GM19467 (cell line): ENCODE data around the gene C11orf68.

Source experiments
- ATAC-seq: cut with Tn5 transposase; IDR thresholded peaks from one replicate; pipeline ENCODE4 v1.9.1; 2021; ENCODE audit warnings: mild to moderate bottlenecking, moderate library complexity; ENCODE audit not compliant: unreplicated experiment

Gene C11orf68

DNA sequence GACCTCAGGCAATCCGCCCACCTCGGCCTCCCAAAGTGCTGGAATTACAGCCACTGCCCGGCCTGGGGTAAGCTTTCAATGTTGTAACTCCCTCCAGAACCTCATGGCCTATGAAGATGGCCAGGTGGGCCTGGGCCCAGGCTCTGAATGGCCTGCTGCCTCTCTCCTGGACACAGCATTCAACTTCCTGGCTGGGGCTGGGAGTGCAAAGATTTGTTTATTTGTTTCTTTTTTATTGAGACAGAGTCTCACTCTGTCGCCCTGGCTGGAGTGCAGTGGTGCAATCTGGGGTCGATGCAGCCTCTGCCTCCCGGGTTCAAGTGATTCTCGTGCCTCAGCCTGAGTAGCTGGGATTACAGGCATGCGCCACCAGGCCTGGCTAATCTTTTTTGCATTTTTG, 25.9 kb upstream of the C11orf68 start:
- no peak for ATAC-seq

- no peak for ATAC-seq
These were observed 25.3 kb upstream of the C11orf68 start for GRCh38 chr11:65944191-65944590.

DNA sequence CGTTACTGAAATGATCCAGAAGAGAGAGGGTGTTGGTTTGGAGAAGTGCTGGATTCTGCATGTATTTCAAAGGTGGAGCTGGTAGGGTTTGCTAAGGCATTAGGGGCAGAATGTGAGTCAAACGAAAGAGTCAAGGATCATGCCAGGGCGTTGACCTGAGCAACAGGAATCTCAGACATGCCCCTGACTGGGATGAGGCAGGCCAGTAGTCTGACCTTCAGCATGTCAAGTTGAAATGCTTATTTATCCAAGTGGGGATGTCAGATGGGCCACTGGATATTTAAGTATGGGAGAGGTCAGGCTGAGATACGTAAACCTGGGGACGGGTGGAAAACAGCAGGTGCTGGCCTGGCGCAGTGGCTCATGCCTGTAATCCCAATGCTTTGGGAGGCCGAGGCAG, 23.7 kb upstream of the C11orf68 start:
- ATAC-seq: no peak

GRCh38 chr11:65941720-65942310, 23.0 kb upstream of the C11orf68 start:
- ATAC-seq: no peak

- ATAC-seq: no peak
These were observed 18.9 kb upstream of the C11orf68 start for GRCh38 chr11:65937766-65938165.

DNA sequence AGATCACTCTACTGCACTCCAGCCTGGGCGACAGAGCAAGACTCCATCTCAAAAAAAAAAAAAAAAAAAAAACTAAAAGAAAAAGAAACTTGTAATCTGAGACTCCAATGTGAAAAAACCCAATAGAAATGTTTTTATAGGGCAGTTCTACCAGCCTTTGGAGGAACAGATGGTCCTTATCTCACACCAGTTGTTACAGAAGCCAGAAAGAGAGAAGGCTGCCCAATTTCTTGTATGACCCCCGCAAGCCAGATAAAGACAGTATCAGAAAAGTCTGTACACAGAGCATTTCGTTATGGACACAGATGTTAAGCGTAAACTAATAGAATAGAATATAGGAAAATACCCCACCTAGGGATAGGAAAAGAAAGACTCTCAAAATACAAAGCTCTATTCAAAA, 15.2 kb upstream of the C11orf68 start:
- ATAC-seq: no peak

DNA sequence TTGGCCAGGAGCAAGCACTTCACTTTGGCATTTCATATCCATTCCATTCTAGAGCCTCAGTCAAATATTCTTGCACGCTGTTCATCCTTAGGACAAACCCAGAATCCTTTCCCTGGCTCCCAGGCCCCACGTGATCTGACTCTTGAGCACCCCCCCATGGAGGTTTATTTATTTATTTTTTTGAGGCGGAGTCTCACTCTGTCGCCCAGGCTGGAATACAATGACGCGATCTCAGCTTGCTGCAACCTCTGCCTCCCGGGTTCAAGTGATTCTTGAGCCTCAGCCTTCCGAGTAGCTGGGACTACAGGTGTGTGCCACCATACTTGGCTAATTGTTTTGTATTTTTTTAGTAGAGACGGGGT, 13.7 kb upstream of the C11orf68 start:
- ATAC-seq: no peak

GRCh38 chr11:65931773-65932557, 13.1 kb upstream of the C11orf68 start:
- ATAC-seq: no peak

DNA sequence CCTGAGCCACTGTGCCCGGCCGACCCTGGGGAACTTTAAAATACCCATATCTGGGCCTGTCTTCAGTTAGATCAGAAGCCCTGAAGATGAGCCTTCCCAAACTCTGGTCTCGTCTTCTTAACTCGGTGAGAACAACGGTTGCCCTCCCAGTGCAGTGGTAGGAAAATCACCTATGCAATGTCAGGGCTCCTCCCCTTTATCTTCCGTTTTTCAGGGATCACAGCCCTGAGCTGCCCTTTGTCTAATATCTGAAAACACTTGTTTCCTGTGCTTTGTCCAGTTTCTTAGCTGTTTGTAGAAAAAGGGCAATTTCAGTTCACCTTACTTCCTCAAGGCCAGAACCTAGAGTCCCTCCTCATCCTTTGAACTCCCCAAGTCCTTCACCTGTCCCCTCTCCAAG, 9.8 kb upstream of the C11orf68 start:
- ATAC-seq: no peak

- ATAC-seq: peak; percentile 61
These were observed 9.1 kb upstream of the C11orf68 start for GRCh38 chr11:65927904-65928397.

DNA sequence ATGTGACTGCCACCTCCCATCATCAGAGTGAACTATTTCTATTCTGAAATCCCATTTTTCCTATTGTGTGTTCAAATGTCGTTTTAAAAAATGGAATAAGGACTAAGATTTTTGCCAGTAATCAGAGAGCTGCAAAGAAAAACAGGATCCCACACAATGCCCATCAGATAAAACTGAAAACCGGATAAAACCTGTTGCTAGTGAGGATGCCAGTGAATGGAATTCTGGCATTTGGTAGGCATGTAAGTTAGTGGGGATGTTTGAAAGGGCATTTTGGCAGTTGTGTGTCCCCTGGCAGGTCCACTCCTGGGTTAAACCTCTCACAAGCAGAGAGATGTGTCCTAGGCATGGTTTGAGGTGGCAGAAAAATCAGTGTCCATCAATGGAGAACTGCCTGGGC, 6.5 kb upstream of the C11orf68 start:
- no peak for ATAC-seq

- ATAC-seq: no peak
These were observed 3.7 kb upstream of the C11orf68 start for GRCh38 chr11:65922565-65922964.

- ATAC-seq: no peak
These were observed 3.0 kb upstream of the C11orf68 start for GRCh38 chr11:65921876-65922275.

GRCh38 chr11:65921033-65921555, 2.2 kb upstream of the C11orf68 start:
- no peak for ATAC-seq

DNA sequence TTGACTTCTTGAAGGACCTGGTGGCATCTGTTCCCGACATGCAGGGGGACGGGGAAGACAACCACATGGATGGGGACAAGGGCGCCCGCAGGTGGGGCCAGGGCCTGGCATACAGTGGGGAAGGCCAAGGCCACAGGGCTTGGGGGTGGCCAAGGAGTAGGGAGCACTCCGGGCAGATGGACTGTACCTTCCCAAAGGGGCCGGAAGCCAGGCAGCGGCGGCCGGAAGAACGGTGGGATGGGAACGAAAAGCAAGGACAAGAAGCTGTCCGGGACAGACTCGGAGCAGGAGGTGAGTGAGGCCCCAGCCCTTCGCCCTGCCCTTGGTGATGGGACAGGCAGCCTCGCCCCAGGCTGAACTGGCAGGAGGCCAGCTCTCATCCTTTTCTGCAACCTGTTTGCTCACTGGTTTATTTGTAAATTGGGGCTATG, 1.5 kb upstream of the C11orf68 start:
- ATAC-seq: no peak

- ATAC-seq: peak; percentile 29
These were observed 910 bp upstream of the C11orf68 start for GRCh38 chr11:65919573-65920371.

DNA sequence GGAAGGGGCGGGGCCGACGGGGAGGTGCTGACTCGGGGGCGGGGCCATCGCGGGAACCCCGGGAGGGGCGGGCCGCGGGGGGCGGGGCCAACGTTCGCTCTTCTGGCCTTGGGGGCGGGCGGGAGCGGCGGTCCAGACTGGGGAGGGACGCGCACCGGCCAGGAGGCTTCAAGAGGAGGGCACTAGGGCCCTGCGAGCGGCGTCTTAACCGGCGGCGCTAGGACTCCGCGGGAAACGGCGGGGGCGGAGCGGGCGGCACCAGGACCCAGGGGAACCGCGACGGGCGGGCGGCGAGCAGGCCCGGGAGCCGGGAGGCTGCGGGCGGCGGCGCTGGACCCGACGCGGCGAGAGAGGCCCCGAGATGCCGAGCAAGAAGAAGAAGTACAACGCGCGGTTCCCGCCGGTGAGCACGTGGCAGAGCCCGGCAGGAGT, 295 bp upstream of the C11orf68 start, which contains the start of gene DRAP1:
Gene DRAP1, plus strand, starts transcription at position 286 of the 432 bp plus-strand sequence. Its CDS starts 76 bp downstream, at position 362.
- ATAC-seq: peak; percentile 77

DNA sequence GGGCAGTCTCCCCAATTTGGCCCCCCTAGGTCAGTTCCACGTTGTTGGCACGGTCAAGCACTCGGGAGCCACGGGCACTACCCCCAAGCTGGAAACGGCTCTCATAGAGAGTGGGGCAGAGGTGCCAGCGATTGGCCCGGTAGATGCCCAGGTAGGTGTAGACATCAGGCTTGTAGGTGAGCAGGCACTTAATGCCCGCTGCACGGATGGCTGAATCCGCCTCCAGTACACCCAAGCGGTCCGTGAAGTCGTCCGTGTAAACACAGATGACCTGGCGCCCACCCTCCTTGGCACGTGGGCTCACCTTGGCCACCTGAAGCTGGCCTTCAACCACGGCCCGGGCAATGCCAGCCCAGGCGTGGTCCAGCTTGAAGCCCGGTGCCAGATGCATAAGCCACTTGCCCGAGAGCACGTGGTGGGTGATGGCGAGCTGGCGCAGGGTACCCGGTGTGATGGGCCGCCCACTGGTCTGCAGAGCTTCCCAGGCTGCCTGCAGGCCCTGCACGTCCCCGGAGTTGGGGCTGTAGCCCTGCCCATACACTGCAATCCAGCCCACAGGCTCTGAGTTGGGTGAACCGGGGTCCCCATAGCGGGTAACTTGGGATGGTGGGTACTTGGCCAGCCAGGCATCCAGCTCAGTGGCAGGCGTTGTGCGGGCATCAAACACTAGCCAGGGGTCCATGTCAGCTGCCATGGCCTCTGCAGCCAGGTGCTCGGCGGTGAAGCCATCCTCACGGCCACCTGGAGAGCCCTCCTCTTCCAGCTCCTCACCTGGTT, 1.2 kb downstream of the C11orf68 start:
- ATAC-seq: no peak

DNA sequence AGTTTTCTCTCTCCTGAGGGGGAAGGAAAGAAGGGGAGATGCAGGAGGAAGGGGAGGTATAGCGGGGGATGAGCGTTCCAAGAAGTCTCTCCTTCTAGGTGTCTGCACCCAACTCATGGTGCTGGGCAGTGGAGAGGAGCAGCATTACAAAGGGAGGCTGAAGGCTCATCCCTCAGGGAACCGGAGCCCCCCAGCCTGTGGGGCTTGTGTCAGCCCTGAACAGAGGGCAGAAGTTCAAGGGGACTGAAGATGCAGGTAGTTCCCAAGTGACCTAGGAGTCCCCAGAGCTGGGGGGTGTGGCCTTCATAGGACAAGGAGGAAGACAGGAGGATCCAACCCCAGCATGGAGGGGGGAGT, 1.8 kb downstream of the C11orf68 start:
- no peak for ATAC-seq

GRCh38 chr11:65916391-65916790, 2.5 kb downstream of the C11orf68 start:
- ATAC-seq: no peak

- no peak for ATAC-seq
These were observed 3.0 kb downstream of the C11orf68 start for GRCh38 chr11:65915821-65916251.
